B cell (primary cell): Measurements from ENCODE around the gene CD99L2. TPM values are rescaled to one million over a fixed set of nuclear protein-coding genes. Genes with fewer than 3 reads are reported as not detected.

Experiments used
- ATAC-seq: fragments of 200-7000 bp; cut with Tn5 transposase; one replicate; pipeline ENCODE4 v1.10.0; 2021; ENCODE audit warnings: low read depth, mild to moderate bottlenecking, moderate number of reproducible peaks, moderate library complexity
- CTCF ChIA-PET: fragments of 350-600 bp; sonication (Branson Sonifier 250); formaldehyde crosslinking; loops from one replicate; lab custom pipeline; 2021; ENCODE audit warnings: antibody characterized with exemption, inconsistent platforms; lab: Charles Lee
- POLR2A ChIA-PET: fragments of 350-600 bp; sonication (Branson Sonifier 250); formaldehyde crosslinking; loops from one replicate; lab custom pipeline; 2021; ENCODE audit warnings: antibody characterized with exemption; lab: Charles Lee
- DNase-seq: peaks from one replicate; pipeline ENCODE4 v3.0.0; 2013
- H2AFZ ChIP-seq: 2 replicates; pipeline ENCODE4 v1.6.1; 2012; ENCODE audit warnings: mild to moderate bottlenecking, low read depth, low read length; ENCODE audit not compliant: insufficient read depth, poor library complexity, severe bottlenecking
- H3K27ac ChIP-seq, 2 donors: 1 replicate in 1 of 2; 2 replicates in 1 of 2; pipeline ENCODE4 v1.5.1; 2012 to 2013; ENCODE audit warnings: low read length in 2 of 2, mild to moderate bottlenecking in 2 of 2, moderate library complexity in 1 of 2
- H3K27me3 ChIP-seq, 4 experiments: fragments of 200-600 bp in 1 of 4; sonication (generic) in 1 of 4; replicated peaks in 1 of 4; 1 replicate in 2 of 4; 2 replicates in 2 of 4; pipeline versions ENCODE4 v1.6.1 to v1.7.0; 2013 to 2016; ENCODE audit warnings: low read length in 3 of 4, mild to moderate bottlenecking in 2 of 4, mixed read lengths in 1 of 4, moderate library complexity in 1 of 4; ENCODE audit not compliant: insufficient read depth in 4 of 4, control insufficient read depth in 3 of 4; ENCODE audit errors: control extremely low read depth in 1 of 4
- H3K36me3 ChIP-seq, 2 experiments: replicated peaks in 1 of 2; 1 replicate in 1 of 2; 2 replicates in 1 of 2; pipeline versions ENCODE4 v1.6.1 to v1.7.1; 2013; ENCODE audit warnings: low read length in 1 of 2; ENCODE audit not compliant: insufficient read depth in 2 of 2, control insufficient read depth in 1 of 2; ENCODE audit errors: control extremely low read depth in 1 of 2, extremely low read depth in 1 of 2
- H3K4me1 ChIP-seq, 2 donors: fragments of 200-600 bp in 1 of 2; sonication (generic) in 1 of 2; 1 replicate in 1 of 2; 2 replicates in 1 of 2; pipeline versions ENCODE4 v1.5.1 to v1.6.1; 2013 to 2017; ENCODE audit warnings: low read length in 2 of 2; ENCODE audit not compliant: control insufficient read depth in 2 of 2, insufficient read depth in 2 of 2
- H3K4me2 ChIP-seq: replicated peaks from 2 replicates; pipeline ENCODE3; 2012; ENCODE audit warnings: mild to moderate bottlenecking, low read depth, low read length; ENCODE audit not compliant: poor library complexity, severe bottlenecking
- H3K4me3 ChIP-seq, 5 experiments: fragments of 200-600 bp in 1 of 5; sonication (generic) in 1 of 5; 1 replicate in 3 of 5; 2 replicates in 2 of 5; pipeline versions ENCODE4 v1.5.1 to v1.7.0; 2011 to 2016; ENCODE audit warnings: low read length in 4 of 5, mild to moderate bottlenecking in 4 of 5, low read depth in 2 of 5, control low read depth in 1 of 5, moderate library complexity in 1 of 5; ENCODE audit not compliant: insufficient read depth in 1 of 5; ENCODE audit errors: control extremely low read depth in 1 of 5, extremely low read depth in 1 of 5
- H3K79me2 ChIP-seq: fragments of 200-600 bp; sonication (generic); one replicate; pipeline ENCODE4 v1.6.0; 2016; ENCODE audit warnings: low read length; ENCODE audit not compliant: control insufficient read depth, insufficient read depth
- H3K9ac ChIP-seq: fragments of 200-600 bp; sonication (generic); 2 replicates; pipeline ENCODE4 v1.6.1; 2017; ENCODE audit warnings: mild to moderate bottlenecking, low read length, moderate library complexity
- H3K9me3 ChIP-seq, 3 donors: one replicate each; pipeline versions ENCODE4 v1.6.1 to v1.7.1; 2013; ENCODE audit warnings: low read length in 2 of 3; ENCODE audit not compliant: control insufficient read depth in 2 of 3, insufficient read depth in 1 of 3; ENCODE audit errors: control extremely low read depth in 1 of 3
- H4K20me1 ChIP-seq: 2 replicates; pipeline ENCODE4 v1.6.0; 2012; ENCODE audit warnings: mild to moderate bottlenecking, low read length; ENCODE audit not compliant: insufficient read depth, control insufficient read depth, poor library complexity, severe bottlenecking
- H3K27ac Mint-ChIP-seq: one replicate; pipeline ENCODE4 v1.8.0; 2021; ENCODE audit warnings: mixed read lengths
- H3K27me3 Mint-ChIP-seq: one replicate; pipeline ENCODE4 v1.8.0; 2021; ENCODE audit warnings: mixed read lengths
- H3K4me1 Mint-ChIP-seq: one replicate; pipeline ENCODE4 v1.8.0; 2021; ENCODE audit warnings: mixed read lengths
- H3K4me3 Mint-ChIP-seq: one replicate; pipeline ENCODE4 v1.8.0; 2021; ENCODE audit warnings: mixed read lengths
- H3K9me3 Mint-ChIP-seq: one replicate; pipeline ENCODE4 v1.8.0; 2022; ENCODE audit warnings: mixed read lengths; ENCODE audit not compliant: insufficient read depth
- CTCF ChIP-seq: fragments of 200-600 bp; IDR thresholded peaks from one replicate; pipeline ENCODE4 v1.8.0; 2022; ENCODE audit warnings: antibody characterized with exemption, mild to moderate bottlenecking
- EZH2 ChIP-seq: IDR thresholded peaks from 2 replicates; pipeline ENCODE4 v1.6.1; 2012; ENCODE audit warnings: borderline replicate concordance, low read depth, mild to moderate bottlenecking, moderate library complexity, low read length; ENCODE audit not compliant: insufficient read depth, poor library complexity, severe bottlenecking
- WGBS: methylation state at CpG from one replicate; pipeline ENCODE4 v1.1.5; 2013; ENCODE audit warnings: missing lambda C conversion rate; ENCODE audit not compliant: insufficient coverage; 5-methylcytosine and 5-hydroxymethylcytosine counted together
- intact Hi-C: fragments of 100-400 bp; cut with micrococcal nuclease; formaldehyde crosslinking; loops from one replicate; pipeline ENCODE4 v1.10.0; 2022
- polyA plus RNA-seq: library from polyadenylated mRNA; depleted of rRNA; stranded (reverse); fragments of >200 nt; gene quantifications from 2 replicates; pipeline ENCODE4 v1.2.3, GENCODE V29; 2012
- total RNA-seq, 2 donors: library from RNA; stranded (reverse); fragments of 120-200 nt in 1 of 2; gene quantifications; 1 replicate in 1 of 2; 2 replicates in 1 of 2; pipeline versions ENCODE4 v1.2.3 to v1.2.4, GENCODE V29; 2013 to 2022

The CD99L2 gene
- total and polyA plus RNA-seq, 2 donors (not counting 1 experiment from before 2014, with no cell fraction given): 8.7 to 17.8 TPM

GRCh38 chrX:150779385-150779784, 119.1 kb downstream of the CD99L2 start:
- no peak overlapping the region for H3K9ac ChIP-seq
- H4K20me1 ChIP-seq: no peaks in the 10 kb centered on the region
- no peak for ATAC-seq
- H3K36me3 ChIP-seq: no peaks in the 10 kb centered on the region
- H3K79me2 ChIP-seq: no peaks in the 10 kb centered on the region
- H3K9me3 ChIP-seq: no peaks in the 10 kb centered on the region
- Mint-ChIP-seq H3K4me3 (no peak overlapping the region), H3K27me3 (no peaks in the 10 kb centered on the region), H3K9me3 (no peaks in the 10 kb centered on the region), H3K27ac (no peak overlapping the region), H3K4me1 (peaks cover 11% of the 10 kb centered on the region)
- intact Hi-C loops: no loop called here
- DNase-seq: no peak
- no peaks in the 10 kb centered on the region for H3K4me1 ChIP-seq
- CTCF ChIA-PET: no interaction called here
- WGBS: no CpG with 5 or more reads among the region's 8 CpGs
- no peak overlapping the region for H3K4me3 ChIP-seq
- POLR2A ChIA-PET: no interaction called here
- H2AFZ ChIP-seq: no peak overlapping the region
- H3K27ac ChIP-seq: no peak overlapping the region
- H3K27me3 ChIP-seq: no peaks in the 10 kb centered on the region
- TF ChIP-seq CTCF (no peak), EZH2 (no peak)
- H3K4me2 ChIP-seq: no peak overlapping the region

GRCh38 chrX:150777328-150777992, 121.0 kb downstream of the CD99L2 start:
- CTCF ChIA-PET: no interaction called here

More at GRCh38 chrX:150777328-150777992, 121.0 kb downstream of the CD99L2 start:
- Mint-ChIP-seq H3K4me1 (peaks cover 11% of the 10 kb centered on the region), H3K27me3 (no peaks in the 10 kb centered on the region), H3K9me3 (no peaks in the 10 kb centered on the region), H3K4me3 (no peak overlapping the region), H3K27ac (no peak overlapping the region)
- Histone ChIP-seq H3K4me1 (no peaks in the 10 kb centered on the region), H3K36me3 (no peaks in the 10 kb centered on the region), H3K9ac (no peak overlapping the region), H3K27ac (no peak overlapping the region), H3K4me3 (no peak overlapping the region), H3K4me2 (no peak overlapping the region), H2AFZ (no peak overlapping the region), H3K79me2 (no peaks in the 10 kb centered on the region), H3K27me3 (no peaks in the 10 kb centered on the region), H4K20me1 (no peaks in the 10 kb centered on the region), H3K9me3 (no peaks in the 10 kb centered on the region)
- 98% methylated on average over 8 of the region's 18 CpGs for WGBS
- DNase-seq (no peak), ATAC-seq (no peak)
- intact Hi-C loops: no loop called here
- POLR2A ChIA-PET: no interaction called here
- TF ChIP-seq CTCF (no peak), EZH2 (no peak)
